ENCODE data around the gene SYP. TPM values are rescaled to one million over a fixed set of nuclear protein-coding genes. Genes with fewer than 3 reads are reported as not detected.

Gene SYP
- total and polyA plus RNA-seq, 9 of the 15 experiments (the other 6 are each of a cell fraction or from before 2014, with no cell fraction given) = 0.48 to 5.1 (median 2.6) TPM

DNA sequence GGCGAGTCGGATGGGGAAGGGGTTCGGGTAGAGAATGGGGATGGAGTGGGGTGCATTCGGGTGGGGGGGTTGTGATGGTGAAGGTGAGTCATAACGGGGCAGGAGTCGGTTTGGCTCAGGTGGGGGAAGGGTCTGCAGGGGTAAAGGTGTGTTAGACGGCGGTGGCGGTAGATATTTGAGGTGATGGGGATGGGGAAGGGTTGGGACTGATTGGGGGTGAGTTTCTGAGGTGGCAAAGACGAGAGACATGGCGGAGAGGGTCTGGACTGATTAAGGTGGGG, 738 bp downstream of the SYP start:
- H3K4me3 ChIP-seq = peak overlapping the region; percentile 35; the same call in 1 of the 2 replicates
- intact Hi-C loops (cut with micrococcal nuclease) (no loop called here), in situ Hi-C loops (cut with MboI) (no loop called here)
- H3K4me1 ChIP-seq (replicated peaks in 1 of 2; ENCODE audit: control insufficient read depth in 2 of 2, insufficient read depth in 2 of 2, low read length in 2 of 2) = peaks cover 17 to 30% of the 10 kb centered on the region in 2 experiments; a peak in 4 of 5 replicates
- H3K36me3 ChIP-seq (ENCODE audit: control insufficient read depth, insufficient read depth, low read length) = no peaks in the 10 kb centered on the region
- H2AFZ ChIP-seq (ENCODE audit: low read depth, low read length) = no peak overlapping the region
- ATAC-seq (no peak), FAIRE-seq (no peak), DNase-seq (ENCODE audit: extremely low read depth in 1 of 4, low spot score in 3 of 4) (no peak)
- H3K79me2 ChIP-seq (ENCODE audit: control insufficient read depth, insufficient read depth, low read length) = no peaks in the 10 kb centered on the region
- no peaks in the 10 kb centered on the region for H4K20me1 ChIP-seq (replicated peaks; ENCODE audit: control insufficient read depth, insufficient read depth, low read length)
- no peaks in the 10 kb centered on the region for H3K9me3 ChIP-seq (replicated peaks; ENCODE audit: control insufficient read depth, insufficient read depth, low read depth, low read length)
- 5% methylated on average over 8 of the region's 11 CpGs for WGBS (ENCODE audit: insufficient coverage, low coverage, missing lambda C conversion rate)
- no peaks in the 10 kb centered on the region for H3K27me3 ChIP-seq (ENCODE audit: control insufficient read depth in 2 of 2, insufficient read depth in 2 of 2, low read length in 2 of 2)
- H3K9ac ChIP-seq (ENCODE audit: insufficient read depth in 1 of 2, low read depth in 2 of 2, low read length in 2 of 2) = peak overlapping the region in 1 of 2 experiments; percentile 83; a peak in 2 of 4 replicates
- H3K4me2 ChIP-seq (ENCODE audit: insufficient read depth, low read length) = no peak overlapping the region
- H3K27ac ChIP-seq (ENCODE audit: extremely low read depth, low read depth, low read length) = no peak overlapping the region
- TF ChIP-seq ZNF408 (CRISPR knock-in tag; IDR thresholded peaks at IDR 0.05; ENCODE audit: low read depth) (no peak), NCOR1 (IDR thresholded peaks at IDR 0.05) (no peak), DIDO1 (tag; IDR thresholded peaks at IDR 0.05; ENCODE audit: low read depth) (no peak), RAD21 (CRISPR knock-in tag; conservative IDR thresholded peaks at IDR 0.05 in 1 of 2, IDR thresholded peaks at IDR 0.05 in 1 of 2) (no peak), BRD4 (IDR thresholded peaks at IDR 0.05) (no peak), NCOA2 (IDR thresholded peaks at IDR 0.05; ENCODE audit: partially characterized antibody in 2 of 2) (no peak), ZNF75A (CRISPR knock-in tag; IDR thresholded peaks at IDR 0.05) (no peak), CBX3 (IDR thresholded peaks at IDR 0.05; ENCODE audit: borderline replicate concordance in 1 of 2, low read length in 2 of 2) (no peak), NR3C1 (CRISPR knock-in tag; IDR thresholded peaks at IDR 0.05) (no peak), LEF1 (IDR thresholded peaks at IDR 0.05) (no peak), TCF7L2 (IDR thresholded peaks at IDR 0.05; ENCODE audit: low read depth, low read length) (no peak), POU5F1 (IDR thresholded peaks at IDR 0.05; ENCODE audit: borderline replicate concordance, low read depth, low read length, partially characterized antibody) (no peak)
- no peaks in the 10 kb centered on the region for H3K9me1 ChIP-seq (ENCODE audit: control insufficient read depth, insufficient read depth, low read length)
- BruUV-seq (replicated peaks) = no TSS peak
- ChIA-PET CTCF (ENCODE audit: low intra/inter-chr PET ratio) (no interaction called here), POLR2A (no interaction called here)
